ENCODE results near the gene ARMC5. TPM values are rescaled to one million over a fixed set of nuclear protein-coding genes. Genes with fewer than 3 reads are reported as not detected.
"Not testable (repeated sequence)": the region's sequence is repeated elsewhere in the genome, so short reads cannot be mapped to it uniquely, and the experiment has no call there.

The ARMC5 gene
- total RNA-seq, 2 donors from 2014 or later: 10.0 to 20.3 TPM

GRCh38 chr16:31435341-31436220 lies 23.7 kb upstream of the ARMC5 start:
- TF ChIP-seq POLR2A (IDR thresholded peaks at IDR 0.05) (no peak), POLR2AphosphoS5 (IDR thresholded peaks at IDR 0.05) (no peak), CTCF (IDR thresholded peaks at IDR 0.05) (no peak)
- WGBS: 91% methylated on average over 47 of the region's 47 CpGs
- Histone ChIP-seq H3K4me3 (no peak overlapping the region), H3K9me3 (no peaks in the 10 kb centered on the region), H3K27me3 (replicated peaks; ENCODE audit: insufficient read depth) (no peaks in the 10 kb centered on the region), H3K36me3 (no peaks in the 10 kb centered on the region), H3K27ac (no peak overlapping the region), H3K4me1 (replicated peaks) (no peaks in the 10 kb centered on the region)
- DNase-seq (ENCODE audit: low spot score): no peak
- intact Hi-C loops (cut with DNase I): no loop called here

GRCh38 chr16:31436221-31437045 lies 22.9 kb upstream of the ARMC5 start:
- Histone ChIP-seq H3K4me3 (no peak overlapping the region), H3K27me3 (replicated peaks; ENCODE audit: insufficient read depth) (no peaks in the 10 kb centered on the region), H3K9me3 (no peaks in the 10 kb centered on the region), H3K36me3 (no peaks in the 10 kb centered on the region), H3K4me1 (replicated peaks) (no peaks in the 10 kb centered on the region), H3K27ac (no peak overlapping the region)
- DNase-seq (ENCODE audit: low spot score): no peak
- 92% methylated on average over 32 of the region's 44 CpGs for WGBS
- intact Hi-C loops (cut with DNase I): no loop called here
- no peak for TF ChIP-seq POLR2A (IDR thresholded peaks at IDR 0.05)
- no peak for TF ChIP-seq CTCF (IDR thresholded peaks at IDR 0.05)
- TF ChIP-seq POLR2AphosphoS5 (IDR thresholded peaks at IDR 0.05): no peak

- intact Hi-C loops (cut with DNase I): no loop called here
- TF ChIP-seq POLR2AphosphoS5 (IDR thresholded peaks at IDR 0.05) (no peak), POLR2A (IDR thresholded peaks at IDR 0.05) (no peak), CTCF (IDR thresholded peaks at IDR 0.05) (no peak)
- H3K27ac ChIP-seq: no peak overlapping the region
- no peaks in the 10 kb centered on the region for H3K27me3 ChIP-seq (replicated peaks; ENCODE audit: insufficient read depth)
- H3K4me3 ChIP-seq: no peak overlapping the region
- no peaks in the 10 kb centered on the region for H3K9me3 ChIP-seq
- H3K4me1 ChIP-seq (replicated peaks): no peaks in the 10 kb centered on the region
- WGBS: 53% methylated on average over 2 of the region's 2 CpGs
- H3K36me3 ChIP-seq: no peaks in the 10 kb centered on the region
- DNase-seq (ENCODE audit: low spot score): no peak
These were observed 20.9 kb upstream of the ARMC5 start for GRCh38 chr16:31438414-31438813.

GRCh38 chr16:31439023-31439422 lies 20.3 kb upstream of the ARMC5 start:
- H3K4me1 ChIP-seq (replicated peaks); DNase-seq (ENCODE audit: low spot score); H3K4me3 ChIP-seq; H3K9me3 ChIP-seq; H3K27ac ChIP-seq; intact Hi-C loops (cut with DNase I); H3K27me3 ChIP-seq (replicated peaks; ENCODE audit: insufficient read depth); H3K36me3 ChIP-seq: not testable (repeated sequence)
- 62% methylated on average over 4 of the region's 4 CpGs for WGBS

- Histone ChIP-seq H3K4me3 (no peak overlapping the region), H3K27me3 (replicated peaks; ENCODE audit: insufficient read depth) (no peaks in the 10 kb centered on the region), H3K27ac (no peak overlapping the region), H3K9me3 (no peaks in the 10 kb centered on the region), H3K36me3 (no peaks in the 10 kb centered on the region), H3K4me1 (replicated peaks) (no peaks in the 10 kb centered on the region)
- WGBS: 83% methylated on average over 3 of the region's 3 CpGs
- TF ChIP-seq CTCF (IDR thresholded peaks at IDR 0.05) (no peak), POLR2AphosphoS5 (IDR thresholded peaks at IDR 0.05) (no peak)
- no peak for DNase-seq (ENCODE audit: low spot score)
- intact Hi-C loops (cut with DNase I): no loop called here
These were observed 19.8 kb upstream of the ARMC5 start for GRCh38 chr16:31439519-31439918.
